Suppressor macrophage (primary cell): ENCODE measurements around the gene PPEF1.

Source experiments
- DNase-seq, 4 experiments: peaks; one replicate each; pipeline ENCODE4 v3.0.0-alpha.2; 2020 to 2022
- total RNA-seq, 17 experiments: gene quantifications; one replicate each; lab custom pipeline; 2026; ENCODE audit warnings: mixed read lengths in 6 of 17, inconsistent platforms in 3 of 17; lab: John Stamatoyannopoulos, UW

PPEF1 gene
- 0 to 2.3 (median 0.07) reads per million in 17 experiments for total RNA-seq

- DNase-seq = peak; percentile 13 to 38 (median 24)
Measured at GRCh38 chrX:18707426-18708049, at the start of gene PPEF1. TSS of gene PPEF1 (plus strand) at chrX:18707645. CDS start at chrX:18707781, 136 bp downstream.

- no peak for DNase-seq
Measured at GRCh38 chrX:18661273-18661672, 46.2 kb upstream of the PPEF1 start.

- DNase-seq = no peak
Measured at GRCh38 chrX:18664947-18665346, 42.5 kb upstream of the PPEF1 start.

GRCh38 chrX:18666614-18667013 is 40.8 kb upstream of the PPEF1 start:
- peak; percentile 60 to 75 (median 70) for DNase-seq

- peak; percentile 31 to 69 (median 50) for DNase-seq
Measured at GRCh38 chrX:18668071-18668835, 39.2 kb upstream of the PPEF1 start.

- DNase-seq = no peak
Measured at GRCh38 chrX:18672008-18672407, 35.4 kb upstream of the PPEF1 start, which contains the start of gene RS1. TSS of gene RS1 (minus strand) at chrX:18672108. CDS start at chrX:18672068, 40 bp downstream.

- DNase-seq = no peak
Measured at GRCh38 chrX:18674417-18674787, 33.0 kb upstream of the PPEF1 start.

GRCh38 chrX:18674788-18675735 is 32.4 kb upstream of the PPEF1 start:
- DNase-seq = peak; percentile 85 to 91 (median 88)

GRCh38 chrX:18676050-18676449 is 31.4 kb upstream of the PPEF1 start:
- DNase-seq = no peak

GRCh38 chrX:18676470-18676869 is 31.0 kb upstream of the PPEF1 start:
- DNase-seq = no peak

GRCh38 chrX:18677161-18677869 is 30.1 kb upstream of the PPEF1 start:
- DNase-seq = peak; percentile 1 to 50 (median 32)

GRCh38 chrX:18681996-18682395 is 25.4 kb upstream of the PPEF1 start:
- no peak for DNase-seq

GRCh38 chrX:18682979-18683387 is 24.5 kb upstream of the PPEF1 start:
- DNase-seq = peak; percentile 15 to 52 (median 48)

- DNase-seq = peak in 3 of 4 experiments; percentile 13 to 42 (median 42)
Measured at GRCh38 chrX:18687856-18688495, 19.5 kb upstream of the PPEF1 start.

- DNase-seq = no peak
Measured at GRCh38 chrX:18691431-18691830, 16.0 kb upstream of the PPEF1 start.

- DNase-seq = no peak
Measured at GRCh38 chrX:18692541-18692940, 14.9 kb upstream of the PPEF1 start.

GRCh38 chrX:18696653-18697052 is 10.8 kb upstream of the PPEF1 start:
- no peak for DNase-seq

GRCh38 chrX:18698737-18699650 is 8.5 kb upstream of the PPEF1 start:
- DNase-seq = no peak

GRCh38 chrX:18701621-18702361 is 5.7 kb upstream of the PPEF1 start:
- no peak for DNase-seq
